ENCODE results near the gene MGMT.

MGMT gene

GRCh38 chr10:129761197-129761972 lies 294.3 kb downstream of the MGMT start:
- H3K27ac ChIP-seq = no peak overlapping the region
- CTCF ChIA-PET = no interaction called here
- TF ChIP-seq CTCF (conservative IDR thresholded peaks at IDR 0.05; ENCODE audit: low read depth) = no peak
- POLR2A ChIA-PET (ENCODE audit: low non-redundant PET) = no interaction called here
- DNase-seq (ENCODE audit: low spot score) = no peak

- ChIA-PET POLR2A (ENCODE audit: low non-redundant PET) (no interaction called here), CTCF (no interaction called here)
- no peak for DNase-seq (ENCODE audit: low spot score)
- TF ChIP-seq CTCF (conservative IDR thresholded peaks at IDR 0.05; ENCODE audit: low read depth) = no peak
- H3K27ac ChIP-seq = no peak overlapping the region
Observed at GRCh38 chr10:129761981-129762956, 295.2 kb downstream of the MGMT start.

- no peak overlapping the region for H3K27ac ChIP-seq
- TF ChIP-seq CTCF (conservative IDR thresholded peaks at IDR 0.05; ENCODE audit: low read depth) = no peak
- DNase-seq (ENCODE audit: low spot score) = no peak
- POLR2A ChIA-PET (ENCODE audit: low non-redundant PET) = no interaction called here
- CTCF ChIA-PET = interaction anchor here (0.7 kb wide), 1 partner anchor 89 kb away, joined by 3 read pairs; no protein-coding TSS in a partner anchor
Observed at GRCh38 chr10:129764011-129764900, 297.2 kb downstream of the MGMT start.

GRCh38 chr10:129764901-129765663 lies 298.0 kb downstream of the MGMT start:
- H3K27ac ChIP-seq = no peak overlapping the region
- POLR2A ChIA-PET (ENCODE audit: low non-redundant PET) = no interaction called here
- CTCF ChIA-PET = interaction anchor here (0.7 kb wide), 1 partner anchor 88 kb away, joined by 3 read pairs; no protein-coding TSS in a partner anchor
- no peak for TF ChIP-seq CTCF (conservative IDR thresholded peaks at IDR 0.05; ENCODE audit: low read depth)
- DNase-seq (ENCODE audit: low spot score) = no peak

- CTCF ChIA-PET = no interaction called here
- POLR2A ChIA-PET (ENCODE audit: low non-redundant PET) = no interaction called here
- DNase-seq (ENCODE audit: low spot score) = no peak
- no peak overlapping the region for H3K27ac ChIP-seq
- no peak for TF ChIP-seq CTCF (conservative IDR thresholded peaks at IDR 0.05; ENCODE audit: low read depth)
Observed at GRCh38 chr10:129765664-129766550, 298.9 kb downstream of the MGMT start.
